HepG2 (cell line): ENCODE data around the gene TMC8. TPM values are rescaled to one million over a fixed set of nuclear protein-coding genes. Genes with fewer than 3 reads are reported as not detected.

ENCODE experiments used
- AGO1 ChIP-seq: fragments of 200-400 bp; formaldehyde crosslinking; IDR thresholded peaks from 2 replicates; pipeline ENCODE4 v1.6.1; 2017; ENCODE audit warnings: mild to moderate bottlenecking, low read depth, low read length, moderate library complexity; ENCODE audit not compliant: poor library complexity, severe bottlenecking
- ATM ChIP-seq: fragments of 450-650 bp; IDR thresholded peaks from 2 replicates; pipeline ENCODE4 v1.7.1; 2017; ENCODE audit warnings: mild to moderate bottlenecking, borderline replicate concordance
- GATAD2A ChIP-seq: IDR thresholded peaks from 2 replicates; pipeline ENCODE4 v1.6.1; 2016
- HNRNPUL1 ChIP-seq: fragments of 200-400 bp; formaldehyde crosslinking; IDR thresholded peaks from 2 replicates; pipeline ENCODE4 v1.6.1; 2017; ENCODE audit warnings: low read depth, mild to moderate bottlenecking, low read length, moderate library complexity
- KDM6A ChIP-seq: IDR thresholded peaks from 2 replicates; pipeline ENCODE4 v1.6.1; 2016; ENCODE audit warnings: low read depth
- MBNL3 ChIP-seq: fragments of 250-450 bp; sonication (Bioruptor Pico); conservative IDR thresholded peaks from 2 replicates; pipeline ENCODE4 v1.8.0; 2022; ENCODE audit warnings: mild to moderate bottlenecking, inconsistent platforms
- MEIS2 ChIP-seq: sonication (generic); formaldehyde crosslinking; IDR thresholded peaks from 2 replicates; pipeline ENCODE4 v1.9.0; 2021; ENCODE audit warnings: mild to moderate bottlenecking, missing genetic modification reagents
- MYC ChIP-seq: sonication (generic); formaldehyde crosslinking; IDR thresholded peaks from 2 replicates; pipeline ENCODE4 v1.9.0; 2021; ENCODE audit warnings: missing genetic modification reagents, borderline replicate concordance
- NFRKB ChIP-seq: fragments of 450-650 bp; IDR thresholded peaks from 2 replicates; pipeline ENCODE4 v1.6.1; 2017
- NRL ChIP-seq: sonication (generic); formaldehyde crosslinking; IDR thresholded peaks from 2 replicates; pipeline ENCODE4 v1.5.0; 2020; ENCODE audit warnings: missing genetic modification reagents, mild to moderate bottlenecking, moderate library complexity, borderline replicate concordance
- TARDBP ChIP-seq: sonication (generic); formaldehyde crosslinking; IDR thresholded peaks from 2 replicates; pipeline ENCODE4 v1.8.0; 2022; ENCODE audit warnings: mild to moderate bottlenecking, missing genetic modification reagents
- TBX2 ChIP-seq: sonication (generic); formaldehyde crosslinking; IDR thresholded peaks from 2 replicates; pipeline ENCODE4 v1.5.0; 2020; ENCODE audit warnings: missing genetic modification reagents, mild to moderate bottlenecking, borderline replicate concordance
- ZFP37 ChIP-seq: sonication (generic); formaldehyde crosslinking; IDR thresholded peaks from 2 replicates; pipeline ENCODE4 v1.4.0; 2020; ENCODE audit warnings: missing genetic modification reagents, borderline replicate concordance
- ZNF260 ChIP-seq: sonication (generic); formaldehyde crosslinking; IDR thresholded peaks from 2 replicates; pipeline ENCODE4 v1.4.0; 2020; ENCODE audit warnings: missing genetic modification reagents, low read depth, mild to moderate bottlenecking, borderline replicate concordance
- ZNF563 ChIP-seq: sonication (generic); formaldehyde crosslinking; IDR thresholded peaks from 2 replicates; pipeline ENCODE4 v1.8.0; 2022; ENCODE audit warnings: mild to moderate bottlenecking, moderate library complexity, missing genetic modification reagents
- ZNF780A ChIP-seq: sonication (generic); formaldehyde crosslinking; IDR thresholded peaks from 2 replicates; pipeline ENCODE4 v1.8.0; 2022; ENCODE audit warnings: mild to moderate bottlenecking, missing genetic modification reagents, moderate library complexity
- ZNF792 ChIP-seq: IDR thresholded peaks from 2 replicates; pipeline ENCODE4 v1.6.1; 2016
- polyA plus RNA-seq, 8 experiments: library from polyadenylated mRNA; depleted of rRNA in 3 of 8; stranded (reverse) in 7 of 8; unstranded in 1 of 8; fragments of >200 nt; fragmentation: Illumina TruSeq in 4 of 8; extraction: Trizol in 4 of 8; gene quantifications; 2 replicates each; pipeline versions ENCODE4 v1.2.1 to v1.2.3, GENCODE V29; 2011 to 2016; ENCODE audit warnings: low read depth in 4 of 8, missing spikeins in 1 of 8, mixed read lengths in 1 of 8; ENCODE audit not compliant: insufficient read depth in 1 of 8
- total RNA-seq, 5 experiments: library from RNA; depleted of rRNA; stranded (reverse); fragments of >200 nt; fragmentation: Illumina TruSeq; extraction: Trizol; gene quantifications; 2 replicates each; pipeline ENCODE4 v1.2.3, GENCODE V29; 2016; ENCODE audit warnings: low read depth in 1 of 5
- TF ChIP-seq, protein P1 (sequence below): sonication (generic); formaldehyde crosslinking; IDR thresholded peaks from 2 replicates; pipeline ENCODE4 v1.8.1; 2023; ENCODE audit warnings: missing genetic modification reagents, inconsistent platforms, borderline replicate concordance
- TF ChIP-seq, protein P2 (sequence below): sonication (generic); formaldehyde crosslinking; IDR thresholded peaks from 2 replicates; pipeline ENCODE4 v1.4.0; 2020; ENCODE audit warnings: missing genetic modification reagents
- TF ChIP-seq, protein P3 (sequence below): IDR thresholded peaks from 2 replicates; pipeline ENCODE4 v1.6.1; 2016; ENCODE audit warnings: missing compliant biosample characterization, missing genetic modification reagents, borderline replicate concordance
- TF ChIP-seq, protein P4 (sequence below): sonication (generic); formaldehyde crosslinking; IDR thresholded peaks from 2 replicates; pipeline ENCODE4 v1.5.0; 2020; ENCODE audit warnings: mild to moderate bottlenecking, missing genetic modification reagents

The TMC8 gene
- total and polyA plus RNA-seq, 2 of the 13 experiments (the other 11 are each of a cell fraction or from before 2014, with no cell fraction given): 0.53 to 7.8 TPM

DNA sequence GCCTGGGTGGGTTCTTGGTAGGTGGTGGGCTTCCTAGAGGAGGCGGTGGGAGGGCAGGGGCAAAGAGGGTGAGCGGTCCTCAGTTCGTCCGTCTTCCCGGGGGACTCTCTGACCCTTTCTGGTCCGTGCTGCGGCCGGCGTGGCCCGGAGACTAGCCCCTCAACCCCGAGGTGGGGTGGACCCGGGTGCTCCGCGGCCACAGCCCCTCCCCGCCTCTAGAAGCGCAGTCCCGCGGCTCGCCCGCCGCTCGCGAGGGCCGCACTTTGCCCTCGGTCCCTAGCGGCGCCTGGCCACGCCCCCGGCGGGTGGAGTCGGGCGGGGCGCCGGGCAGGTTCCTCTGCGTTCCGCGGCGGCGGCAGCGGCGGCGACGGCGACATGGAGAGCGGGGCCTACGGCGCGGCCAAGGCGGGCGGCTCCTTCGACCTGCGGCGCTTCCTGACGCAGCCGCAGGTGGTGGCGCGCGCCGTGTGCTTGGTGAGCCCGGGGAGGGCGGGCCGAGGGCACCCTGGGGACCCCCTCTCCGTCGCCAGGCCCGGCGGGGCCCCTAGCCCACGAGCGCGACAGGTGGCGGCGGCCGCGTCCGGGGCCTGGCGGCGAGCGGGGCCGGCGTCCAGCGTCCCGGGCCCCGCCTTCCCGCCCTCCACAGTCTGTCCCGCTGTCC is 37.8 kb downstream of the TMC8 start, which contains the start of gene SYNGR2 (continued):
- peak; percentile 48; the same call in 1 of the 2 replicates for TF ChIP-seq TARDBP
- TF ChIP-seq ZFP37: no peak
- TF ChIP-seq, protein P1, sequence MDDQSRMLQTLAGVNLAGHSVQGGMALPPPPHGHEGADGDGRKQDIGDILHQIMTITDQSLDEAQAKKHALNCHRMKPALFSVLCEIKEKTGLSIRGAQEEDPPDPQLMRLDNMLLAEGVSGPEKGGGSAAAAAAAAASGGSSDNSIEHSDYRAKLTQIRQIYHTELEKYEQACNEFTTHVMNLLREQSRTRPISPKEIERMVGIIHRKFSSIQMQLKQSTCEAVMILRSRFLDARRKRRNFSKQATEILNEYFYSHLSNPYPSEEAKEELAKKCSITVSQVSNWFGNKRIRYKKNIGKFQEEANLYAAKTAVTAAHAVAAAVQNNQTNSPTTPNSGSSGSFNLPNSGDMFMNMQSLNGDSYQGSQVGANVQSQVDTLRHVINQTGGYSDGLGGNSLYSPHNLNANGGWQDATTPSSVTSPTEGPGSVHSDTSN (CRISPR knock-in tag): no peak
- peak; percentile 86; the same call in 1 of the 2 replicates for TF ChIP-seq ZNF563 (CRISPR knock-in tag)
- TF ChIP-seq TBX2 (CRISPR knock-in tag): no peak
- no peak for TF ChIP-seq ATM
- no peak for TF ChIP-seq ZNF260 (CRISPR knock-in tag)
- TF ChIP-seq NFRKB: no peak
- TF ChIP-seq, protein P2, sequence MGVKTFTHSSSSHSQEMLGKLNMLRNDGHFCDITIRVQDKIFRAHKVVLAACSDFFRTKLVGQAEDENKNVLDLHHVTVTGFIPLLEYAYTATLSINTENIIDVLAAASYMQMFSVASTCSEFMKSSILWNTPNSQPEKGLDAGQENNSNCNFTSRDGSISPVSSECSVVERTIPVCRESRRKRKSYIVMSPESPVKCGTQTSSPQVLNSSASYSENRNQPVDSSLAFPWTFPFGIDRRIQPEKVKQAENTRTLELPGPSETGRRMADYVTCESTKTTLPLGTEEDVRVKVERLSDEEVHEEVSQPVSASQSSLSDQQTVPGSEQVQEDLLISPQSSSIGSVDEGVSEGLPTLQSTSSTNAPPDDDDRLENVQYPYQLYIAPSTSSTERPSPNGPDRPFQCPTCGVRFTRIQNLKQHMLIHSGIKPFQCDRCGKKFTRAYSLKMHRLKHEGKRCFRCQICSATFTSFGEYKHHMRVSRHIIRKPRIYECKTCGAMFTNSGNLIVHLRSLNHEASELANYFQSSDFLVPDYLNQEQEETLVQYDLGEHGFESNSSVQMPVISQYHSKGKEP: no peak
- no peak for TF ChIP-seq HNRNPUL1
- TF ChIP-seq GATAD2A: no peak
- peak; percentile 39 for TF ChIP-seq AGO1
- 0 out of 2 replicates have a peak, but pooled peaks have one; percentile 23 for TF ChIP-seq NRL (CRISPR knock-in tag)
- TF ChIP-seq, protein P3, sequence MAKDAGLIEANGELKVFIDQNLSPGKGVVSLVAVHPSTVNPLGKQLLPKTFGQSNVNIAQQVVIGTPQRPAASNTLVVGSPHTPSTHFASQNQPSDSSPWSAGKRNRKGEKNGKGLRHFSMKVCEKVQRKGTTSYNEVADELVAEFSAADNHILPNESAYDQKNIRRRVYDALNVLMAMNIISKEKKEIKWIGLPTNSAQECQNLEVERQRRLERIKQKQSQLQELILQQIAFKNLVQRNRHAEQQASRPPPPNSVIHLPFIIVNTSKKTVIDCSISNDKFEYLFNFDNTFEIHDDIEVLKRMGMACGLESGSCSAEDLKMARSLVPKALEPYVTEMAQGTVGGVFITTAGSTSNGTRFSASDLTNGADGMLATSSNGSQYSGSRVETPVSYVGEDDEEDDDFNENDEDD (CRISPR knock-in tag): peak; percentile 58; the same call in 1 of the 2 replicates
- no peak for TF ChIP-seq MBNL3 (CRISPR knock-in tag)
- TF ChIP-seq KDM6A (CRISPR knock-in tag): no peak
- TF ChIP-seq, protein P4, sequence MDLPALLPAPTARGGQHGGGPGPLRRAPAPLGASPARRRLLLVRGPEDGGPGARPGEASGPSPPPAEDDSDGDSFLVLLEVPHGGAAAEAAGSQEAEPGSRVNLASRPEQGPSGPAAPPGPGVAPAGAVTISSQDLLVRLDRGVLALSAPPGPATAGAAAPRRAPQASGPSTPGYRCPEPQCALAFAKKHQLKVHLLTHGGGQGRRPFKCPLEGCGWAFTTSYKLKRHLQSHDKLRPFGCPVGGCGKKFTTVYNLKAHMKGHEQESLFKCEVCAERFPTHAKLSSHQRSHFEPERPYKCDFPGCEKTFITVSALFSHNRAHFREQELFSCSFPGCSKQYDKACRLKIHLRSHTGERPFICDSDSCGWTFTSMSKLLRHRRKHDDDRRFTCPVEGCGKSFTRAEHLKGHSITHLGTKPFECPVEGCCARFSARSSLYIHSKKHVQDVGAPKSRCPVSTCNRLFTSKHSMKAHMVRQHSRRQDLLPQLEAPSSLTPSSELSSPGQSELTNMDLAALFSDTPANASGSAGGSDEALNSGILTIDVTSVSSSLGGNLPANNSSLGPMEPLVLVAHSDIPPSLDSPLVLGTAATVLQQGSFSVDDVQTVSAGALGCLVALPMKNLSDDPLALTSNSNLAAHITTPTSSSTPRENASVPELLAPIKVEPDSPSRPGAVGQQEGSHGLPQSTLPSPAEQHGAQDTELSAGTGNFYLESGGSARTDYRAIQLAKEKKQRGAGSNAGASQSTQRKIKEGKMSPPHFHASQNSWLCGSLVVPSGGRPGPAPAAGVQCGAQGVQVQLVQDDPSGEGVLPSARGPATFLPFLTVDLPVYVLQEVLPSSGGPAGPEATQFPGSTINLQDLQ (CRISPR knock-in tag): peak; percentile 29; the same call in 1 of the 2 replicates
- TF ChIP-seq ZNF792 (CRISPR knock-in tag): peak; percentile 61; the same call in 1 of the 2 replicates
- TF ChIP-seq MEIS2 (CRISPR knock-in tag): peak; percentile 89
- TF ChIP-seq MYC (CRISPR knock-in tag): peak; percentile 76
- no peak for TF ChIP-seq ZNF780A (CRISPR knock-in tag)
